WTC11 (cell line): ENCODE results near the gene DESI1.
"Not testable (repeated sequence)": the region's sequence is repeated elsewhere in the genome, so short reads cannot be mapped to it uniquely, and the experiment has no call there.

Experiments
- NFE2L1 ChIP-seq: sonication (generic); formaldehyde crosslinking; IDR thresholded peaks from 2 replicates; pipeline ENCODE4 v1.8.1; 2023; ENCODE audit warnings: missing genetic modification reagents
- ZNF416 ChIP-seq: fragments of 250-450 bp; sonication (Bioruptor Pico); IDR thresholded peaks from 2 replicates; pipeline ENCODE4 v1.9.0; 2021; ENCODE audit warnings: mild to moderate bottlenecking, inconsistent platforms
- ZNF425 ChIP-seq: fragments of 250-450 bp; sonication (Bioruptor Pico); conservative IDR thresholded peaks from 2 replicates; pipeline ENCODE4 v1.9.0; 2021; ENCODE audit warnings: mild to moderate bottlenecking
- TF ChIP-seq, protein P1 (sequence below): fragments of 200-600 bp; IDR thresholded peaks from 2 replicates; pipeline ENCODE4 v1.8.0; 2022; ENCODE audit warnings: antibody characterized with exemption

- TF ChIP-seq NFE2L1, ZNF425, ZNF416 (CRISPR knock-in tag): not testable (repeated sequence)
- TF ChIP-seq, protein P1, sequence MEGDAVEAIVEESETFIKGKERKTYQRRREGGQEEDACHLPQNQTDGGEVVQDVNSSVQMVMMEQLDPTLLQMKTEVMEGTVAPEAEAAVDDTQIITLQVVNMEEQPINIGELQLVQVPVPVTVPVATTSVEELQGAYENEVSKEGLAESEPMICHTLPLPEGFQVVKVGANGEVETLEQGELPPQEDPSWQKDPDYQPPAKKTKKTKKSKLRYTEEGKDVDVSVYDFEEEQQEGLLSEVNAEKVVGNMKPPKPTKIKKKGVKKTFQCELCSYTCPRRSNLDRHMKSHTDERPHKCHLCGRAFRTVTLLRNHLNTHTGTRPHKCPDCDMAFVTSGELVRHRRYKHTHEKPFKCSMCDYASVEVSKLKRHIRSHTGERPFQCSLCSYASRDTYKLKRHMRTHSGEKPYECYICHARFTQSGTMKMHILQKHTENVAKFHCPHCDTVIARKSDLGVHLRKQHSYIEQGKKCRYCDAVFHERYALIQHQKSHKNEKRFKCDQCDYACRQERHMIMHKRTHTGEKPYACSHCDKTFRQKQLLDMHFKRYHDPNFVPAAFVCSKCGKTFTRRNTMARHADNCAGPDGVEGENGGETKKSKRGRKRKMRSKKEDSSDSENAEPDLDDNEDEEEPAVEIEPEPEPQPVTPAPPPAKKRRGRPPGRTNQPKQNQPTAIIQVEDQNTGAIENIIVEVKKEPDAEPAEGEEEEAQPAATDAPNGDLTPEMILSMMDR, result not testable (repeated sequence)
Measured at GRCh38 chr22:41631615-41632014, 10.8 kb upstream of the DESI1 start.
